ENCODE results near the gene ZBTB20. TPM values are rescaled to one million over a fixed set of nuclear protein-coding genes. Genes with fewer than 3 reads are reported as not detected.

Gene ZBTB20
- polyA plus RNA-seq, 1 donor from 2014 or later = 42.6 TPM

GRCh38 chr3:115042351-115042750 lies 104.7 kb downstream of the ZBTB20 start:
- H3K4me1 Mint-ChIP-seq = peaks cover 2 to 11% (median 10%) of the 10 kb centered on the region in 3 donors
- H3K27ac Mint-ChIP-seq = no peak overlapping the region
- no peak overlapping the region for H3K4me3 Mint-ChIP-seq
- no peaks in the 10 kb centered on the region for H3K36me3 Mint-ChIP-seq
- no peaks in the 10 kb centered on the region for H3K9me3 Mint-ChIP-seq
- H3K27me3 Mint-ChIP-seq = no peaks in the 10 kb centered on the region

- no peaks in the 10 kb centered on the region for H3K27me3 Mint-ChIP-seq
- peaks cover 4 to 10% (median 9%) of the 10 kb centered on the region in 3 donors for H3K4me1 Mint-ChIP-seq
- no peaks in the 10 kb centered on the region for H3K36me3 Mint-ChIP-seq
- H3K4me3 Mint-ChIP-seq = no peak overlapping the region
- no peak overlapping the region for H3K27ac Mint-ChIP-seq
- H3K9me3 Mint-ChIP-seq = no peaks in the 10 kb centered on the region
Observed at GRCh38 chr3:115040673-115041286, 106.3 kb downstream of the ZBTB20 start.

- H3K27me3 Mint-ChIP-seq = no peaks in the 10 kb centered on the region
- peaks cover 4 to 10% (median 9%) of the 10 kb centered on the region in 3 donors for H3K4me1 Mint-ChIP-seq
- no peak overlapping the region for H3K27ac Mint-ChIP-seq
- H3K4me3 Mint-ChIP-seq = no peak overlapping the region
- no peaks in the 10 kb centered on the region for H3K36me3 Mint-ChIP-seq
- H3K9me3 Mint-ChIP-seq = no peaks in the 10 kb centered on the region
Observed at GRCh38 chr3:115040246-115040645, 106.8 kb downstream of the ZBTB20 start.

GRCh38 chr3:115038817-115039216 lies 108.3 kb downstream of the ZBTB20 start:
- Mint-ChIP-seq H3K4me1 (peaks cover 2 to 10% (median 7%) of the 10 kb centered on the region in 3 donors), H3K27me3 (no peaks in the 10 kb centered on the region), H3K4me3 (no peak overlapping the region), H3K9me3 (peaks cover 0 to 2% (median 0%) of the 10 kb centered on the region in 3 donors), H3K36me3 (peaks cover 3% of the 10 kb centered on the region), H3K27ac (no peak overlapping the region)

GRCh38 chr3:115022835-115023398 lies 124.2 kb downstream of the ZBTB20 start:
- H3K27ac Mint-ChIP-seq = no peak overlapping the region
- H3K4me3 Mint-ChIP-seq = peak overlapping the region in 1 of 4 donors; percentile 11
- H3K4me1 Mint-ChIP-seq = peaks cover 12 to 28% (median 18%) of the 10 kb centered on the region in 3 donors
- H3K36me3 Mint-ChIP-seq = peaks cover 18% of the 10 kb centered on the region
- no peaks in the 10 kb centered on the region for H3K27me3 Mint-ChIP-seq
- H3K9me3 Mint-ChIP-seq = no peaks in the 10 kb centered on the region

- Mint-ChIP-seq H3K4me3 (no peak overlapping the region), H3K27ac (no peak overlapping the region), H3K9me3 (no peaks in the 10 kb centered on the region), H3K36me3 (peaks cover 20% of the 10 kb centered on the region), H3K4me1 (peaks cover 12 to 28% (median 18%) of the 10 kb centered on the region in 3 donors), H3K27me3 (no peaks in the 10 kb centered on the region)
Observed at GRCh38 chr3:115022199-115022598, 124.9 kb downstream of the ZBTB20 start.

GRCh38 chr3:115021061-115021460 lies 126.0 kb downstream of the ZBTB20 start:
- H3K4me1 Mint-ChIP-seq = peaks cover 12 to 34% (median 20%) of the 10 kb centered on the region in 3 donors
- H3K27ac Mint-ChIP-seq = no peak overlapping the region
- H3K27me3 Mint-ChIP-seq = no peaks in the 10 kb centered on the region
- H3K9me3 Mint-ChIP-seq = peaks cover 0 to 9% (median 5%) of the 10 kb centered on the region in 3 donors
- no peak overlapping the region for H3K4me3 Mint-ChIP-seq
- H3K36me3 Mint-ChIP-seq = peaks cover 26% of the 10 kb centered on the region

- Mint-ChIP-seq H3K9me3 (peaks cover 0 to 9% (median 5%) of the 10 kb centered on the region in 3 donors), H3K27ac (peak overlapping the region in 1 of 3 donors; percentile 43), H3K4me1 (peaks cover 12 to 30% (median 20%) of the 10 kb centered on the region in 3 donors), H3K36me3 (peaks cover 21% of the 10 kb centered on the region), H3K4me3 (no peak overlapping the region), H3K27me3 (no peaks in the 10 kb centered on the region)
Observed at GRCh38 chr3:115019900-115020299, 127.2 kb downstream of the ZBTB20 start.

GRCh38 chr3:115018694-115019093 lies 128.4 kb downstream of the ZBTB20 start:
- H3K27ac Mint-ChIP-seq = no peak overlapping the region
- no peaks in the 10 kb centered on the region for H3K27me3 Mint-ChIP-seq
- H3K4me3 Mint-ChIP-seq = no peak overlapping the region
- H3K9me3 Mint-ChIP-seq = peaks cover 0 to 9% (median 5%) of the 10 kb centered on the region in 3 donors
- H3K4me1 Mint-ChIP-seq = peaks cover 12 to 24% (median 19%) of the 10 kb centered on the region in 3 donors
- H3K36me3 Mint-ChIP-seq = peaks cover 22% of the 10 kb centered on the region

DNA sequence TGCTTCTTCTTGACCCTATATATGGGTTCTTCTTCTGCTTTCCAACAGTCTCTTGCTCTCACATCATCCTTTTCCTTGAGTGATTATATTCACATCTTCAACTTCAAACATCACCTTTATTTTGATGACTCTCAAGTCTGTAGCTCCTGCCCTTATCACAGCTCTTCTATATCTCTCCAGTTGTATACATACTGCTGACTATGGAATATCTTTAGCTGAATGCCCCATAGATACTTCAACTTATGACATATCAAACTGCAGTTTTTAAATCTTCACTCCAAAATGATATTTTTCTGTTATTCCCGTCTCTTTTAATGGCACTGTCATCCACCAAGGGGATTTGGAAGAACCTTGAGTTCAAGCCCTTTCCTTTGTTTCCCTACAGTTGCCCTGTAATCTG lies 139.1 kb downstream of the ZBTB20 start:
- Mint-ChIP-seq H3K4me3 (no peak overlapping the region), H3K27me3 (no peaks in the 10 kb centered on the region), H3K4me1 (peaks cover 1 to 16% (median 2%) of the 10 kb centered on the region in 3 donors), H3K9me3 (peaks cover 0 to 2% (median 0%) of the 10 kb centered on the region in 3 donors), H3K36me3 (peaks cover 17% of the 10 kb centered on the region), H3K27ac (no peak overlapping the region)

- Mint-ChIP-seq H3K27ac (no peak overlapping the region), H3K36me3 (peaks cover 14% of the 10 kb centered on the region)
Observed at GRCh38 chr3:115004201-115005140, 142.6 kb downstream of the ZBTB20 start.

DNA sequence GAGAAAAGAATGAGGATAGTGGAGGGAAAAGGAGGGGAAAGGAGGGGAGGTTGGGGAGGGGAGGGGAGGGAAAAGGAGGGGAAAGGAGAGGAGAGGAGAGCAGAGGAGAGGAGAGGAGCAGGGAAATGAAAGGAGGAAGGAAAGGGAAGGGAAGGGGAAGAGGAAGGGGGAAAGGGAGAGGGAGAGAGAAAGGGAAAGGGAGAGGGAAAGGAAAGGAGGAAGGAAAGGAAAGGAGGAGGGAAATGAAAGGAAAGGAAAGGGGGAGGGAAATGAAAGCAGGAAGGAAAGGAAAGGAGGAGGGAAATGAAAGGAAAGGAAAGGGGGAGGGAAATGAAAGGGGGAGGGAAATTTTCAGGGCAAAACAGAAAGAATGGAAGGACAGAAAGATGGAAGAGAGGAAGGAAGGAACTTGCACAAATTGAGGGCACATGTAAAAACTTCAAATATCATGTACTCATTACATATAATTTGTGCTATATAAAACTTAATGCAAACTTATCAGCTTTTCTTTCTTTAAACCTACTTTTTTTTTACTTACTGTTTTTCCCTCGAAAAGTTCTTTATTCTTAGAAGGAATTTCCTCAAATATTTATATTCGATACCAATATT lies 148.0 kb downstream of the ZBTB20 start:
- peaks cover 15% of the 10 kb centered on the region for H3K36me3 Mint-ChIP-seq
- H3K9me3 Mint-ChIP-seq = peaks cover 5 to 21% (median 5%) of the 10 kb centered on the region in 3 donors
- peaks cover 0 to 11% (median 7%) of the 10 kb centered on the region in 3 donors for H3K4me1 Mint-ChIP-seq
- no peak overlapping the region for H3K27ac Mint-ChIP-seq
- H3K4me3 Mint-ChIP-seq = no peak overlapping the region
- H3K27me3 Mint-ChIP-seq = no peaks in the 10 kb centered on the region

More at GRCh38 chr3:115004201-115005140, 142.6 kb downstream of the ZBTB20 start:
- Mint-ChIP-seq H3K9me3 (peaks cover 0 to 4% (median 2%) of the 10 kb centered on the region in 3 donors), H3K4me3 (no peak overlapping the region), H3K4me1 (peaks cover 1 to 9% (median 2%) of the 10 kb centered on the region in 3 donors), H3K27me3 (no peaks in the 10 kb centered on the region)

GRCh38 chr3:114994554-114995341 lies 152.3 kb downstream of the ZBTB20 start:
- Mint-ChIP-seq H3K9me3 (peaks cover 5 to 17% (median 9%) of the 10 kb centered on the region in 3 donors), H3K4me3 (no peak overlapping the region), H3K4me1 (peaks cover 0 to 14% (median 7%) of the 10 kb centered on the region in 3 donors), H3K36me3 (peaks cover 16% of the 10 kb centered on the region), H3K27ac (no peak overlapping the region), H3K27me3 (no peaks in the 10 kb centered on the region)

GRCh38 chr3:114985776-114986175 lies 161.3 kb downstream of the ZBTB20 start:
- H3K27me3 Mint-ChIP-seq = no peaks in the 10 kb centered on the region
- no peak overlapping the region for H3K27ac Mint-ChIP-seq
- H3K36me3 Mint-ChIP-seq = no peaks in the 10 kb centered on the region
- peaks cover 0 to 5% (median 0%) of the 10 kb centered on the region in 3 donors for H3K9me3 Mint-ChIP-seq
- H3K4me3 Mint-ChIP-seq = no peak overlapping the region
- peaks cover 0 to 6% (median 3%) of the 10 kb centered on the region in 3 donors for H3K4me1 Mint-ChIP-seq

Data from IgD-negative memory B cell (primary cell).